COLO668 (cell line): ENCODE results near the gene GTF2H1.
A peak's percentile ranks its signal among the peaks of the same experiment; 100 is the strongest.
"Not testable (repeated sequence)": the region's sequence is repeated elsewhere in the genome, so short reads cannot be mapped to it uniquely, and the experiment has no call there.

Source experiments
- DNase-seq: peaks from one replicate; lab custom pipeline; 2025; ENCODE audit not compliant: unreplicated experiment; lab: John Stamatoyannopoulos, UW

GTF2H1 gene

DNA sequence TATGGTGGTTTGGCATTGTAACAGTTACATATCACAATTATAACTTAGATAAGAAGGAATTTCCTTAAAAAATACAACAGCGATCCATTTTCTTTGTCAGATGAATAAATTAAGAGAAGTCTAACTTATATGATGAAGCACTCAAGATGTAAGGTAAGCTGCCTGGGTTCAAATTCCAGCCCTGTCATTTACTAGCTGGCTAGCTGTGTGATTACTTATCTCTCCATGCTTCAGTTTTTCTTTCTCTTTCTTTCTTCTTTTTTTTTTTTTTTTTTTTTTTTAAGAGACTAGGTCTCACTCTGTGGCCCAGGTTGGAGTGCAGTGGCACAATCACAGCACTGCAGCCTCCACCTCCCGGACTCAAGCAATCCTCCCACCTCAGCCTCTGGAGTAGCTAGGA lies 49.8 kb downstream of the GTF2H1 start:
- no peak for DNase-seq

DNA sequence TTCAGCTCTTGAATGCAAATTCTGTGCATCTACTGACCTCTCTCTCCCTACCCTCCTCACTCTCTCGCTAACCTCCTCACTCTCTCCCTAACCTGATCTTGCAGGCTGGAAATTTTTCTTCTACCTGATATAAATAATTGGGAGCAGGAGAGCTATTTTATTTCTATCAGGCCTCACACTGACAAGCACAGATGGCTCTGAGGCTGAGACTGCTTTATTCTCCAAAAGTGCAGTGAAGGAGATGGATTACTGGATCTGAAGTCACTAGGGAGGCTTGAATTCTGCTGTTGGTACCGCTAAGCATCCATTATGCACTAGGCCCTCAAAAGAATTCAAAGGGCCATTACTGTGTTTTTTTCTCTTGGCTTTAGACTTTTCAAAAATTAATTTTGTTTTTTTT lies 52.6 kb downstream of the GTF2H1 start:
- no peak for DNase-seq

DNA sequence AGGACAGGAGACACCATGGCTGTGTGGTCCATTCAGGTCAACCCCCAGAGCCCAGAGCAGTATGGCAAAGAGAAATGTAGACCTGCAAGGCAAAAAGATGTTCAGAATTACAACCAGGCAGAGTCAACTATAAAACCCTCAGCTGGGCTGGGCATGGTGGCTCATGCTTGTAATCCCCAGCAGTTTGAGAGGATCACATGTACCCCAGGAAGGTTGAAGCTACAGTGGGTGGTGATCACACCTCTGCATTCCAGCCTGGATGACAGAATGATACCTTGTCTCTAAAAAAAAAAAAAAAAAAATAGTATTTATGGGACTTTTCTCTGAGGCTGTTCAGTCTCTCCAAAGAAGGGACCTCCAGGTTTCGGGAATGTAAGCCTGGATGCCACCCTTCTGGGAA lies 53.6 kb downstream of the GTF2H1 start:
- no peak for DNase-seq

DNA sequence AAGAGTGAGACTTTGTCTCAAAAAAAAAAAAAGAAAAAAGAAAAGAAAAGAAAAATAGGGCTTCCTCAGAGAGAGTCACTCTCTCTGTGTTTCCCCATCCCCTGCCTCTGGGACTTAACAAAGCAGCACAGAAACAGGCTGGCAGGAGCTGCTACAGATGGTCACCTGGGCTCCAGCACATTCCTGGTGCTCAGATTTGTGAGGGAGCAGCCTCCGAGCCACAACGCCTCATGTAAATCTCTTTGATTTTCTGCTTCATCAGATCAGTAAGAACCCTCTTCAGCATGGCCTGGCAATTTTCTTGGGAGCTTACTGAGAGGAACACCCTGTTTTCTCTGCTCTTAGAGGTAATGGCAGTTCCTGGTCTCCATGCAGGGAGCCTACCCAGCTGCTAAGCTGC lies 56.8 kb downstream of the GTF2H1 start:
- DNase-seq, result no peak

DNA sequence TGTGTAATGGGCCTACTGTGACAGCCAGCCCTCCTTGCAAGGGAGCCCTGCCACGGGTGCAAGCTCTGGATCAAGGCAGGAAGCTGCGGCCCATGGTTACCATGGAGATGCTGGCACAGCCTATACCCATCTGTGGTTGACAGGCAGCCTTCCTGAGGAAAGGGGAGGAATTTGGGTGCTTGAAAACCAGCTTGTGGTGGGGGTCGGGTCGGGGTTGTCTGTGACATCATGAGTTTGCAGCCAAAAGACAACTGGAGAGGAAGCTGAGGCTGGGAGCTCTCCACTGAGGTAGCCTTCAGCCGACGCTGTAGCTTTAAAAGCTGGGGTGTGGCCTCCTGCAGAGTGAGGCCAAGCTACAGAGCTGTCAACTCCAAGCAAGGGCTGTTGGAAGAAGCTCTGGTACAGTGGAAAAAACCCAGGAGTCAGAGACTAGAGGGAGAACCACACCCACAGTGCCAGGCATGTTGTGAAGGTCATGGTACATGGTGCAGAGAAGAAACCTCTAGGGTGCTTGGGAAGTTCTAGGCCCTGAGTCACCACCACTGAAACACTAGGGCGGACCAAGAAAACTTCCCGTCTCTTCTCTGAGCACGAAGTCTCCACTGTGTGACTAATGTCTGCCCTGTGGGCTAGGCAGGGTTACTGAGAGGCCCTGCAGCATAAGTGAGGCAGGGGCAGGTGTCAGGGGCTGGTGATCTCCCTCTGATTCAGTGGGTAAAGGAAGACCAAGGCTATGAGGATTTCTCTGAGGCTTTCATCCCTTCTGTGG lies 61.2 kb downstream of the GTF2H1 start:
- no peak for DNase-seq

DNA sequence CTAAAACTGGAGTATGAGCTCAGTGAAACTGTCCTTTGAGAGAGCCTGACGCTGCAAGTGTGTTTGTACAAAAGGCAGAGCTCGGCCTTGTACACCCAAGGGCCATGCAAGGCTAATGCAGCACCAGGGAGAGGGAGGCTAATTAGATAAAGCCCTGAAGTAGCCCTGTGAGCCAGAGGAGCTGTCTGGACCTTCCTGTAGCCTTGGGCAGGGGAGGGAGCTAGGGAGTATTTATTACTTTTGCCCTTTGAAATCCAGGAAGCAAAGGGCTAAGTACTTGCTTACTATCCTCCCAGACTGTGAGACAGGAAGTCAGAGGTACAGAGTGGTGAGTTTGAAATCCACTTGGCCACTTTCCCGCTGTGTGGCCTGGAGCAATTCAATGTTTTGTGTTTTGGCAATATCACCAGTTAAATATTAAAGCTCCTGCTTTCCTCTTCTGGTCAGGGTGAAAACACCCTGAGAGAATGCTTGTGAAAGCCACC lies 61.8 kb downstream of the GTF2H1 start:
- no peak for DNase-seq

DNA sequence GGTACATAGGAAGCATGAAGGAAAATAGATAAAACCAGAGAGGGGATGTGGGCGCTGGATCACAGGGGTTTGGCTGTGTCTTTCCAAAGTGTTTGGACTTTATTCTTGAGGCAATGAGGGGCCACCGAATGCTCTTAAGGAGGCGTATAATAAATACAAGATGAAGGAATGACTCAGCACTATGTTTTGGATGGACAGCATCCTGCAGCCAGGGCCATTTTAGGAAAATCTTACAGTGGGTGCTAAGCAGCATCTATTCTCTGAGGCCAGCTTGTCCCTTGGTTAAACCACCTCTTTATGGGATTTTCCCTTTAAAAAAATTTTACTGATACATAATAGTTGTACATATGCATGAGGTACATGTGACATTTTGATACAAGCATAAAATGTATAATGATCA lies 67.7 kb downstream of the GTF2H1 start:
- DNase-seq, result no peak

DNA sequence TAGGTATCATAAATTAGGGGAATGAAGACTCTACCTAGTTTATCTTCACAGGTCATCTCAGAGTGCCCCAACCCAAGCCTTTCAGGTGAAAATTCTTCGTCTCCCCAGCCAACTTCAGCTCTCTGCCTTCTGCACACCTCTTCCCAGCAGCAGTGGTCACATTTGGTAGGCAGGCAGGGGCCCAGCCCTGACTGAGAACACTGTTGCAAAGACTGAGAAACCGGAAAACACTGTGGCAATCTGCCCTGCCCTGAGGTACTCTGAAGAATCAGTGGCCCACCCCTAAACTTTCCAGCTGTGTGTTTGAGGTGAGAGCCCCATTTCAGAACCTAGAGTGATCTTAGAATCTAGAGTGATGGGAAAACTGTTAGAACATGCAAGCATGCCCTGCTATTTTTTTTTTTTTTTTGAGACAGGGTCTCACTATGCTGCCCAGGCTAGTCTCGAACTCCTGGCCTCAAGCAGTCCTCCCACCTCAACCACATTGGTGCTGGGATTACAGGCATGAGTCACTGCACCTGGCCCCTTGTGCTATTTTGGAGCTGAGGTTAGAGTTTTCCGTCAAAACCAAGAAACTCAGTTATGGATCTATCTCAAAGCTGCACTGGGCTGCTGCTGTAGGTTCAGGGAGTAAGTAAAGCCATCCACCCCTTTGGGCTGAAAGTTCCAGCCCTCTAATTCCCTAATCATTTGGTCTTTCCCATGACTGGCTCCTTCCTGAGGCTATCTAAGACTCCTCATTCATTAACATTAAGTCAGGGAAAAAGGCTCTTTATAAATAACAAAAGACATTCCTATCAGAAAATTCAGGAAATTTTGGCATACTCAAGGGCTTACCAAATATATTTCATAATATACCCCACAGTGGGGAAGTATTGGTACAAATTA lies 70.3 kb downstream of the GTF2H1 start:
- DNase-seq, result no peak

DNA sequence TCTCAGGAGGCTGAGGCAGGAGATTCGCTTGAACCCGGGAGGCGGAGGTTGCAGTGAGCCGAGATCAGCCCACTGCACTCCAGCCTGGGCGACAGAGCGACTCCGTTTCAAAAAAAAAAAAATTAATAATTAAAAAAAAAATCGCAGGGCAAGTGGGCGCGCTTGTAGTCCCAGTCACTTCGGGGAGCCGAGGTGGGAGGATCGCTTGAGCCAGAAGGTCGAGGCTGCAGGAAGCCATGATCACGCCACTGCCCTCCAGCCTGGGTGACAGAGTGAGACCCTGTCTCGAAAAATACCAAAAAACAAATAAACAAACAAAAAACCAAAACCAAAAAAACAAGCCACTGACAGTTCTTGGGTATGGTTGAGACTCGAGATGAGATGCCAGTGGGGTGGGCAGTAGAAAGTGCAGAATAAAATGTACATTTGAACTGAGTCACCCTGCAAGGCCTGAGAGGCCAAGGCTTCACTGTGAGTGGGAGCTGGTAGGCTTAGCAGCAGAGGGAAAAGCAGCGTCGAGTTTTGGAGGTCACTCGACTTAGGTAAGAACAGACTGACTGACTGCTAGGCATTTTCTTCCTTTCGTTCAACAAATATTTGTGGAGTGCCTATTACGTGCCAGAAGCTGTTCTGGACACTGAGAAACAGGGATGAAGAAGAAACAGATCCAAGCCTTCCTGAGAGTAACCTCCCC lies 71.4 kb downstream of the GTF2H1 start:
- no peak for DNase-seq

DNA sequence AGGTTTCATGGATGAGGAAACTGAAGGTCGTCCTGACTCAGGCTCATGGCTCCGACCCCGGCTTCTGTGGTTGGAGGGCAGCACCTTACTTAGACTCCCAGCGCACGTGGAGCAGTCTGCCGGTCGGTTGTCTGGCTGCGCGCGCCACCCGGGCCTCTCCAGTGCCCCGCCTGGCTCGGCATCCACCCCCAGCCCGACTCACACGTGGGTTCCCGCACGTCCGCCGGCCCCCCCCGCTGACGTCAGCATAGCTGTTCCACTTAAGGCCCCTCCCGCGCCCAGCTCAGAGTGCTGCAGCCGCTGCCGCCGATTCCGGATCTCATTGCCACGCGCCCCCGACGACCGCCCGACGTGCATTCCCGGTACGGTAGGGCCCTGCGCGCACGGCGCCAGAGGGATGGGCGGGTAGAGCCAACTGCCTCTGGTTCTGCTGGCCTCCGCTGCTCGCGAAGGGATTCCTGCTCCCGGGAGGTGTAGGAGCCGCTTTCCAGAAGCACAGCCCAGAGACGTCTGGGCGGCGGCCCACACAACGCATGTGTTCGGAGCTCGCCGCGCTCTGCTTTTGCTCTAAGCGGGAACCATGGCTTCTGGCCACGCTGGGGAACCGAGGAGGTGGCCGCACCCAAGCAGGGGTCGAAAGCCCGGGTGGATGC lies 72.0 kb downstream of the GTF2H1 start, which contains the start of gene LDHA:
TSS of gene LDHA (plus strand) at position 289 of the 653 bp plus-strand sequence. CDS start 2,280 bp downstream, outside the sequence.
- DNase-seq, result peak; percentile 98

DNA sequence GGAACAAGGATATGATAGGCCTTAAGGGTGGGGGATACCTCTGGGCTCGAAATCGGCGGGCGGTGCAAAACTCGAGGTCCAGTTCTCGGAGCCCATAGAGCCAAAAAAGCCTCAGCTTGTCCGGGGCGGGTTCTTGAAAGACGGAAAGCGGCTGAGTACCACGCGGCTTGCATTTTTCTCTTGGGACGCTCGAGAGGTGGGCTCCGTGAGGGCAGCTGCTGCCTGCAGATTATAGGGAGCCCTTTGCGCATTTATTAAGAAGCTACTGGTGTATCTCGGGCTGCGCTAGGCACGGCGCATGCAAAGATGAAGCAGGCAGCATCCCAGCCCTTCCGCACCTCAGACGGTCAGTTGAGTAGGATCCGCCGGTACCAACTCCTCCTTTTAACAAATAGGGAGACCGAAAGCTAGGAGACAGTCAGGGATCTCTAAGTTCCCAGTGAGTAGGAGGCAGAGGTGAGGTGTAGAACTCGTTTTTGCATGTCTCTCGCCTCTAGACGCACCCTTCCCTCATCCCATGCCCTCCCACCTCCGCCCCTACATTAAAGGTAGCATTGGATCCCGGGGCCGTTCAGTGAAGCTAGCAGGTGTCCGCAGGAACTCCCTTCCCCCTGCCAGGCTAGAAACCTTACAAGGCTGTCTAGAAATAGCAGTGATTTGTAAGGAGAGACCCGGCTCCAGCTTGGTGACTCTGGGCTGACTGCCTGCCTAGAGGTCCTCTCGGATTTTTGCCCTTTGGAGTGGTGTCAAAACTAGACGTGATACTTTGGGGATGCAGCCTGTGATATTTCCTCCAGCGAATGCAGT lies 72.8 kb downstream of the GTF2H1 start:
- peak; percentile 44 for DNase-seq

DNA sequence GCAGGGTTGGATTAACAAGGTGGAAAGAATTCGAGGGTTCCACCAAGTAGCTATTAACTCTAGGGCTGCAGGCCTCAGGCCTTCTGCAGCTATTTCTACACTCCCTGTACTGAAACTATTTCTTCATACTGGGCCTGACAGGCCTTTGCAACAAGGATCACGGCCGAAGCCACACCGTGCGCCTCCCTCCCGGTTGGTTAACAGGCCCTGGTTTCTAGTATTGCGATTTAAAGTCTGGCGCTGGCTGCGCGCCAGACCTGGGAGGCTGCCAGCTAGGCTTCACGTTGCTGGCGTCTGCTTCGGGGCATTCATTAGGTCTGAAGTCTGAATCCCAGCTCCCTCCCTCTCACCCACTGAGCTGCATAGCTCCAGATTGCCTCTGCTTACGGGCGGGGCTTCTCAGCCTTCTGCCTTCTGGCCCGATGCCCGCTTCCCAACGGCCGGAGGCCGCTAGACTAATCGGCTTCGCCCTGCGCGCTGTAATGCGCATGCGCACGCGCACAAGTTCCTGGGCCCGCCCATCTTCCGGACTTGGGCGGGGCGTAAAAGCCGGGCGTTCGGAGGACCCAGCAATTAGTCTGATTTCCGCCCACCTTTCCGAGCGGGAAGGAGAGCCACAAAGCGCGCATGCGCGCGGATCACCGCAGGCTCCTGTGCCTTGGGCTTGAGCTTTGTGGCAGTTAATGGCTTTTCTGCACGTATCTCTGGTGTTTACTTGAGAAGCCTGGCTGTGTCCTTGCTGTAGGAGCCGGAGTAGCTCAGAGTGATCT lies 73.6 kb downstream of the GTF2H1 start:
- DNase-seq, result peak; percentile 98

DNA sequence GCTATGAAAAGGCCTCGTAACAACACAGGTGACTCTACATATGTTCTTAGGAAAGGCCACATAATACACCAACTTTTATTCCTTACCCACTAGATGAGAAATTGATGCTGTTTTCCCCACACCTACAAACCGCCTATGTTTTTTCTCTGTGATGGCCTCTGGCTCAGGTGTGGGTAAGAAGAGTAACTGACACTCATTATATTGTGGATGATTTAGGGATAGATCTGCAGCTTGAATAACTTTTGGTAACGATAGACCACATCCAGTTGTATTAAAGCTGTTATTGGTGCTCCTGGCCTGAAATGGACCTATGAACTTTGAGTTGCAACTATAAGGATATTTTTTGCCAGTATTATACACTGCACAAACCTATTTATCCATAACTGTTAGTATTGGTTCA lies 75.6 kb downstream of the GTF2H1 start:
- no peak for DNase-seq

DNA sequence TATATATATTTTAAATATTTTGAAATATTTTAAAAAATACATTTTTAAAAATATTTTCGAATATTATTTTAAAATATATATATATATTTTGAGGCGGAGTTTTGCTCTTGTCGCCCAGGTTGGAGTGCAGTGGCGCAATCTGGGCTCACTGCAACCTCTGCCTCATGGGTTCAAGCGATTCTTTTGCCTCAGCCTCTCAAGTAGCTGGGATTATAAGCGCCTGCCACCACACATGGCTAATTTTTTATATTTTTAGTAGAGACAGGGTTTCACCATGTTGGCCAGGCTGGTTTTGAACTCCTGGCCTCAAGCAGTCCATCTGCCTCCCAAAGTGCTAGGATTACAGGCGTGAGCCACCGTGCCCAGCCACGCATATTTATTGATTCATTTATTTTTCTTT lies 78.7 kb downstream of the GTF2H1 start:
- DNase-seq, result not testable (repeated sequence)

DNA sequence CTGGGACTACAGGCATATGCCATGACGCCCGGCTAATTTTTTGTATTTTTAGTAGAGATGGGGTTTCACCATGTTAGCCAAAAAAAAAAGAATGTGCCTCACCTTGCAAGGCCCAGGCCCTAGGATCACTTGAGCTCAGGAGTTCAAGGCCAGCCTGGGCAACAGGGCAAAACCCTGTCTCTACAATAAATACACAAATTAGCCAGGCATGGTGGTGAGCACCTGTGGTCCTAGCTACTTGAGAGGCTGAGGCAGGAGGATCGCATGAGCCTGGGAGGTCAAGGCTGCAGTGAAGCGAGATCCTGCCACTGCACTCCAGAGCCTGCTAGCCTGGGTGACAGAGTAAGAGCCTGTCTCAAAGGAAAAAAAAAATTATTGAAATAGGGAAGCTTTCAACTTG lies 81.7 kb downstream of the GTF2H1 start:
- no peak for DNase-seq

DNA sequence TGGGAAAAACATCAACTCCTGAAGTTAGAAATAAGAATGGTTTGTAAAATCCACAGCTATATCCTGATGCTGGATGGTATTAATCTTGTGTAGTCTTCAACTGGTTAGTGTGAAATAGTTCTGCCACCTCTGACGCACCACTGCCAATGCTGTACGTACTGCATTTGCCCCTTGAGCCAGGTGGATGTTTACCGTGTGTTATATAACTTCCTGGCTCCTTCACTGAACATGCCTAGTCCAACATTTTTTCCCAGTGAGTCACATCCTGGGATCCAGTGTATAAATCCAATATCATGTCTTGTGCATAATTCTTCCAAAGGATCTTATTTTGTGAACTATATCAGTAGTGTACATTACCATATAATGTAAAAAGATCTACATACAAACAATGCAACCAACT lies 85.0 kb downstream of the GTF2H1 start:
- not testable (repeated sequence) for DNase-seq

DNA sequence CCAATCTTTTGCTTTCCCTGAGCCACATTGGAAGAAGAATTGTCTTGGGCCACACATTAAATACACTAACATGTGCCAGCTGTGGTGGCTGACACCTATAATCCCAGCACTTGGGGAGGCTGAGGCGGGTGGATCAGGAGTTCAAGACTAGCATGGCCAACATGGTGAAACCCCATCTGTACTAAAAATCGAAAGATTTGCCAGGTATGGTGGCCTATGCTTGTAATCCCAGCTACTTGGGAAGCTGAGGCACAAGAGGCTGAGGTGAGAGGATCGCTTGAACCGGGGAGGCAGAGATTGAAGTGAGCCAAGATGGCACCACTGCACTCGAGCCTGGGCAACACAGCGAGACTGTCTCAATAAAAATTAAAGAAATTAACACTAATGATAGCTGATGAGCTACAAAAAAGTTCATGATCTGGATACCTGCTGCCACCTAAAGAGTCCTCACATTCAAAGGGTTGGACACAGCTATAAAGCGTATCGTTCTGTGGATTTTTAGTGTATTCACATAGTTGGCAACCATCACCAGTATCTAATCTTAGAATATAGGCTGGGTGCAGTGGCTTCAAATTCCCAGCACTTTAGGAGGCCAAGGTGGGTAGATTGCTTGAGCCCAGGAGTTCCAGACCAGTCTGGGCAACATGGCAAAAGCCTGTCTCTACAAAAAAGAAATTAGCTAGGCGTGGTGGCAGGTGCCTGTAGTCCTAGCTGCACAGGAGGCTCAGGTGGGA lies 86.4 kb downstream of the GTF2H1 start:
- DNase-seq, result no peak

DNA sequence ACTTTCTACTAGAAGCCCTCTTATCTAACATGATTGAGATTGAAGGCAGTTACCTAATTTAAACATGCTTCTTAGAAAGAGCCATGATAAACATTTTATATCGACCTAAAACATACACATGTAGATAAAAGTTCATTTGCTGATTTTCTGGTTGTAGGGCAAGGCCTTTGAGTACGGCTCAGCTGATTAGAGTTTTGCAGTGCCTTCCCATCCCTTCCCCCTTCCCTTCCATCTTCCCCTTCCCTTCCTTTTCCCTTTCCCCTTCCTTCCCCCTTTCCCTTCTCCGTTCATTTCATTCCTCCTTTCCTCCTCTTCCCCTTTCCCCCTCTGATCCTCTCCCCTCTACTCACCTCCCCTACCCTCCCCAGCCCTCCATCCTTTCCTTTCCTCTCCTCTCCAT lies 94.1 kb downstream of the GTF2H1 start:
- DNase-seq, result no peak
